Left forelimb (tissue), 1 donor: Measurements from ENCODE around the gene REM1.

ENCODE experiments used
- DNase-seq: peaks from one replicate; pipeline ENCODE4 v3.0.0-alpha.2; 2018; ENCODE audit warnings: low spot score

REM1 gene

GRCh38 chr20:31523361-31524283 lies 48.5 kb downstream of the REM1 start:
- DNase-seq = no peak

- no peak for DNase-seq
These were observed 52.2 kb downstream of the REM1 start for GRCh38 chr20:31527266-31527665.
